ENCODE measurements around the gene GPA33.

- TF ChIP-seq CTCF (IDR thresholded peaks at IDR 0.05) = no peak
- no peak for TF ChIP-seq POLR2A (IDR thresholded peaks at IDR 0.05)
These were observed 76.9 kb downstream of the GPA33 start for GRCh38 chr1:167013108-167013929.
